Astrocyte (in vitro differentiated cells and primary cell): ENCODE measurements around the gene VSTM2L. TPM values are rescaled to one million over a fixed set of nuclear protein-coding genes. Genes with fewer than 3 reads are reported as not detected.

ENCODE experiments used
- DNase-seq: peaks from one replicate; pipeline ENCODE4 v3.0.0-alpha.2; 2010; ENCODE audit warnings: low read depth
- FAIRE-seq: peaks from 2 replicates; lab custom pipeline; 2011; peaks lifted over from hg19 to GRCh38; lab: Jason Lieb, UNC
- H2AFZ ChIP-seq: 2 replicates; pipeline ENCODE4 v1.6.0; 2012; ENCODE audit warnings: low read depth, low read length, inconsistent platforms
- H3K27ac ChIP-seq: 2 replicates; pipeline ENCODE4 v1.5.1; 2011; ENCODE audit warnings: low read depth, low read length, inconsistent platforms
- H3K27me3 ChIP-seq: 2 replicates; pipeline ENCODE4 v1.6.0; 2011; ENCODE audit warnings: low read length, inconsistent platforms; ENCODE audit not compliant: insufficient read depth
- H3K36me3 ChIP-seq: 2 replicates; pipeline ENCODE4 v1.5.1; 2011; ENCODE audit warnings: low read length, inconsistent platforms; ENCODE audit not compliant: insufficient read depth
- H3K4me1 ChIP-seq: 2 replicates; pipeline ENCODE4 v1.5.1; 2011; ENCODE audit warnings: low read length, inconsistent platforms; ENCODE audit not compliant: insufficient read depth
- H3K4me2 ChIP-seq: 2 replicates; pipeline ENCODE4 v1.6.0; 2012; ENCODE audit warnings: low read length, inconsistent platforms
- H3K4me3 ChIP-seq: 2 replicates; pipeline ENCODE4 v1.5.1; 2011; ENCODE audit warnings: low read depth, mild to moderate bottlenecking, low read length, inconsistent platforms; ENCODE audit not compliant: insufficient read depth
- H3K79me2 ChIP-seq: 2 replicates; pipeline ENCODE4 v1.6.0; 2012; ENCODE audit warnings: mild to moderate bottlenecking, low read length, inconsistent platforms; ENCODE audit not compliant: insufficient read depth
- H3K9ac ChIP-seq: 2 replicates; pipeline ENCODE4 v1.6.0; 2012; ENCODE audit warnings: mild to moderate bottlenecking, low read length, inconsistent platforms
- H3K9me3 ChIP-seq: 2 replicates; pipeline ENCODE4 v1.5.1; 2012; ENCODE audit warnings: low read depth, mild to moderate bottlenecking, low read length, inconsistent platforms; ENCODE audit not compliant: insufficient read depth
- H4K20me1 ChIP-seq: 2 replicates; pipeline ENCODE4 v1.6.0; 2012; ENCODE audit warnings: low read length, inconsistent platforms; ENCODE audit not compliant: insufficient read depth
- H3K27ac Mint-ChIP-seq: one replicate; pipeline ENCODE4 v1.8.0; 2021; ENCODE audit warnings: mild to moderate bottlenecking, mixed read lengths; ENCODE audit not compliant: unreplicated experiment
- H3K27me3 Mint-ChIP-seq: one replicate; pipeline ENCODE4 v1.8.0; 2021; ENCODE audit warnings: low read depth, mixed read lengths; ENCODE audit not compliant: unreplicated experiment
- H3K36me3 Mint-ChIP-seq: one replicate; pipeline ENCODE4 v1.8.0; 2021; ENCODE audit warnings: low read depth, mixed read lengths; ENCODE audit not compliant: unreplicated experiment
- H3K4me1 Mint-ChIP-seq: one replicate; pipeline ENCODE4 v1.8.0; 2021; ENCODE audit warnings: low read depth, mixed read lengths; ENCODE audit not compliant: unreplicated experiment
- H3K4me3 Mint-ChIP-seq: one replicate; pipeline ENCODE4 v1.8.0; 2021; ENCODE audit warnings: mild to moderate bottlenecking, moderate library complexity, mixed read lengths; ENCODE audit not compliant: unreplicated experiment
- H3K9me3 Mint-ChIP-seq: one replicate; pipeline ENCODE4 v1.8.0; 2021; ENCODE audit warnings: mild to moderate bottlenecking, mixed read lengths; ENCODE audit not compliant: unreplicated experiment
- CTCF ChIP-seq: IDR thresholded peaks from 2 replicates; pipeline ENCODE4 v1.5.1; 2011; ENCODE audit warnings: low read depth, mild to moderate bottlenecking, inconsistent platforms, low read length, moderate library complexity; ENCODE audit not compliant: insufficient read depth
- EZH2 ChIP-seq: IDR thresholded peaks from 2 replicates; pipeline ENCODE4 v1.6.1; 2012; ENCODE audit warnings: mild to moderate bottlenecking, low read length, inconsistent platforms; ENCODE audit not compliant: insufficient read depth
- total RNA-seq: library from RNA; stranded (reverse); gene quantifications from 2 replicates; pipeline ENCODE4 v1.2.1, GENCODE V29; 2021

VSTM2L gene
- total RNA-seq, 1 donor from 2014 or later, result 18.5 TPM

- DNase-seq, result no peak
- H3K9me3 Mint-ChIP-seq, result no peaks in the 10 kb centered on the region
- Histone ChIP-seq H3K79me2 (no peaks in the 10 kb centered on the region), H3K9ac (no peak overlapping the region), H3K4me2 (no peak overlapping the region), H3K27ac (no peak overlapping the region), H3K4me1 (peaks cover 41% of the 10 kb centered on the region), H3K36me3 (no peaks in the 10 kb centered on the region), H2AFZ (no peak overlapping the region), H3K4me3 (no peak overlapping the region), H3K27me3 (no peaks in the 10 kb centered on the region), H3K9me3 (no peaks in the 10 kb centered on the region), H4K20me1 (peaks cover 11% of the 10 kb centered on the region)
- peaks cover 31% of the 10 kb centered on the region for H3K4me1 Mint-ChIP-seq
- no peak overlapping the region for H3K4me3 Mint-ChIP-seq
- FAIRE-seq, result no peak
- H3K36me3 Mint-ChIP-seq, result peaks cover 11% of the 10 kb centered on the region
- H3K27me3 Mint-ChIP-seq, result no peaks in the 10 kb centered on the region
- TF ChIP-seq EZH2 (no peak), CTCF (no peak)
- no peak overlapping the region for H3K27ac Mint-ChIP-seq
These were observed 84.8 kb downstream of the VSTM2L start for GRCh38 chr20:37987602-37988290.

GRCh38 chr20:37988306-37988954, 85.5 kb downstream of the VSTM2L start:
- DNase-seq (no peak), FAIRE-seq (no peak)
- H3K27me3 Mint-ChIP-seq, result no peaks in the 10 kb centered on the region
- H2AFZ ChIP-seq, result no peak overlapping the region
- peaks cover 47% of the 10 kb centered on the region for H3K4me1 ChIP-seq
- H3K9ac ChIP-seq, result no peak overlapping the region
- peaks cover 15% of the 10 kb centered on the region for H4K20me1 ChIP-seq
- H3K27ac Mint-ChIP-seq, result no peak overlapping the region
- no peak overlapping the region for H3K4me3 Mint-ChIP-seq
- no peaks in the 10 kb centered on the region for H3K9me3 ChIP-seq
- H3K36me3 Mint-ChIP-seq, result peaks cover 10% of the 10 kb centered on the region
- H3K27ac ChIP-seq, result no peak overlapping the region
- TF ChIP-seq CTCF (no peak), EZH2 (no peak)
- no peaks in the 10 kb centered on the region for H3K27me3 ChIP-seq
- no peaks in the 10 kb centered on the region for H3K9me3 Mint-ChIP-seq
- peaks cover 36% of the 10 kb centered on the region for H3K4me1 Mint-ChIP-seq
- no peaks in the 10 kb centered on the region for H3K79me2 ChIP-seq
- no peak overlapping the region for H3K4me3 ChIP-seq
- H3K4me2 ChIP-seq, result no peak overlapping the region
- no peaks in the 10 kb centered on the region for H3K36me3 ChIP-seq
